Measurements from ENCODE around the gene DHDH. TPM values are rescaled to one million over a fixed set of nuclear protein-coding genes. Genes with fewer than 3 reads are reported as not detected.

DHDH gene
- polyA plus RNA-seq, 1 experiment: 0.48 TPM

DNA sequence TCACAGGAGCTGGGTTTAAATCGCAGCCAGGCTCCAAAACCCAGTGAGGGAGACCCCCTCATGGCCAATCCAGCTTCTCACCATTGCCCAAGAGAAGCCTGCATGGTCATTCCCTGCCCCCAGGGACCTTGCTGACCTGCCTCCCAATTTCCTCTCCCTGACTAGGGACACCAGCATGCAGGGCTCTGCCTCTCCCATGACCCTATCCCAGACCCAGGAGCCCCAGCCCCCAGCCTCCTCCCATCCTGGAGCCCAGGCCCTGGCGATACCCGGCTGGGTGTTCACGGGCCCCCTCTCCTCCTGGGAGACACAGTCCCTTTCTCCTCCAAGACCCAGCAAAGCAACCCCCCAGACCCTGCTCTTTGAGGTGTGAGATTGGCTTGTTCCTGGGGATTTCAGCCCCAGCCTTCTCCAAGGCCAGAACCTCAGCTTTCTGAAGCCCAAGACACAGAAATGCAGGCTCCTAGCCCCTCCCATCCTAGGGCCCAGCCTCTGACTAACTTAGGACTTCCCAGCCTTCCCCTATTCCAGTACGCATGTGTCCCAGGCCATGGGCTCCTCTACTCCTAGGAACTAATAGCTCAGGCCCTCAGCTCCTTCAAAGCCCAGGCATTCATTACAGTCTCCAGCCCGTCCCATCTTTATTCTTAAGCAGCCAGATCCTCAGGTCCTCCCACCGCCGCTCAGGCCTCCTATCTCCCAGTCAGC lies 58.5 kb downstream of the DHDH start:
- TF ChIP-seq, protein P1, sequence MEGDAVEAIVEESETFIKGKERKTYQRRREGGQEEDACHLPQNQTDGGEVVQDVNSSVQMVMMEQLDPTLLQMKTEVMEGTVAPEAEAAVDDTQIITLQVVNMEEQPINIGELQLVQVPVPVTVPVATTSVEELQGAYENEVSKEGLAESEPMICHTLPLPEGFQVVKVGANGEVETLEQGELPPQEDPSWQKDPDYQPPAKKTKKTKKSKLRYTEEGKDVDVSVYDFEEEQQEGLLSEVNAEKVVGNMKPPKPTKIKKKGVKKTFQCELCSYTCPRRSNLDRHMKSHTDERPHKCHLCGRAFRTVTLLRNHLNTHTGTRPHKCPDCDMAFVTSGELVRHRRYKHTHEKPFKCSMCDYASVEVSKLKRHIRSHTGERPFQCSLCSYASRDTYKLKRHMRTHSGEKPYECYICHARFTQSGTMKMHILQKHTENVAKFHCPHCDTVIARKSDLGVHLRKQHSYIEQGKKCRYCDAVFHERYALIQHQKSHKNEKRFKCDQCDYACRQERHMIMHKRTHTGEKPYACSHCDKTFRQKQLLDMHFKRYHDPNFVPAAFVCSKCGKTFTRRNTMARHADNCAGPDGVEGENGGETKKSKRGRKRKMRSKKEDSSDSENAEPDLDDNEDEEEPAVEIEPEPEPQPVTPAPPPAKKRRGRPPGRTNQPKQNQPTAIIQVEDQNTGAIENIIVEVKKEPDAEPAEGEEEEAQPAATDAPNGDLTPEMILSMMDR (IDR thresholded peaks at IDR 0.05; ENCODE audit: low read depth, low read length): no peak
- Histone ChIP-seq H3K27me3 (ENCODE audit: control insufficient read depth, insufficient read depth, low read length) (no peaks in the 10 kb centered on the region), H3K9me3 (ENCODE audit: control insufficient read depth, insufficient read depth, low read length) (no peaks in the 10 kb centered on the region), H3K4me3 (ENCODE audit: low read depth, low read length) (peak overlapping the region; percentile 96), H3K27ac (ENCODE audit: low read depth, low read length) (peak overlapping the region; percentile 68)
- POLR2A ChIA-PET: interaction anchor here (0.5 to 3.0 kb wide), 8 partner anchors 13 to 119 kb away, joined by 3 to 22 read pairs (median 8); partner anchors contain the start of genes FTL and PPP1R15A
- DNase-seq (ENCODE audit: low read depth, low spot score): peak; percentile 62
- CTCF ChIA-PET: interaction anchor here (0.5 to 3.0 kb wide), 11 partner anchors 9 to 204 kb away, joined by 3 to 61 read pairs (median 4); no protein-coding TSS in a partner anchor

DNA sequence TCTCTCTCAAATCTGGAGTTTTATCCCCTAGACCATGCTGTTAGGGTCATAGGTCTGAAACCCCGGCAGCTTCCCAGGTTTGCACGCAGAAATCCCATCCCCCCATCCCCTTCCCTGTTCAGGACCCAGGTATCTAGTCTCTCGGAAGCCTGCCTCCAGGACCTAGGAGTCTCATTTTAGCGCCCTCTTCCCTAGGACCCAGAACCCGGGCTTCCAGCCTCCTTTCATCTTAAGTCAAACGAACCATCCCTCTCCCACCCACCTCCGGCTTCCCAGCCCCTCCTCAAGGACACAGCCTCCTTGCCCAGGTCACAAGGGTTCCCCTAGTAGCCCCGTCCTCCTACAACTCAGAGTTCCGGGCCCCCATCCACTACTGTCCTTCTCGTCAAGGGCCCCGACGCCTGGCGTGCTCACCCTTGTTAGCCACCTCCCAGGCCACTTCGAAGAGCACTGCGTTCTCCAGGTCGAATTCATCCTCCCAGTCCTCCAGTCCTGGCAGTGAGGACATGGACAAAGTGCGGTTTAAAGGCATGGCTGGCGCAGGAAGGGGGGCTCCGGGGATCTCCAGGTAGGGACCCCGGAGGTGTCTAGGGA lies 59.2 kb downstream of the DHDH start:
- H3K4me3 ChIP-seq (ENCODE audit: low read depth, low read length): peak overlapping the region; percentile 96
- DNase-seq (ENCODE audit: low read depth, low spot score): no peak
- POLR2A ChIA-PET: interaction anchor here (0.7 to 3.0 kb wide), 17 partner anchors 9 to 373 kb away, joined by 3 to 22 read pairs (median 4); partner anchors contain the start of genes CGB7, FTL, LIN7B and PPP1R15A
- H3K9me3 ChIP-seq (ENCODE audit: control insufficient read depth, insufficient read depth, low read length): no peaks in the 10 kb centered on the region
- H3K27me3 ChIP-seq (ENCODE audit: control insufficient read depth, insufficient read depth, low read length): no peaks in the 10 kb centered on the region
- H3K27ac ChIP-seq (ENCODE audit: low read depth, low read length): peak overlapping the region; percentile 68
- TF ChIP-seq, protein P1 (IDR thresholded peaks at IDR 0.05; ENCODE audit: low read depth, low read length): no peak
- CTCF ChIA-PET: interaction anchor here (0.5 to 3.0 kb wide), 19 partner anchors 9 to 197 kb away, joined by 3 to 61 read pairs (median 5); partner anchors contain the start of genes BCAT2 and CGB7

DNA sequence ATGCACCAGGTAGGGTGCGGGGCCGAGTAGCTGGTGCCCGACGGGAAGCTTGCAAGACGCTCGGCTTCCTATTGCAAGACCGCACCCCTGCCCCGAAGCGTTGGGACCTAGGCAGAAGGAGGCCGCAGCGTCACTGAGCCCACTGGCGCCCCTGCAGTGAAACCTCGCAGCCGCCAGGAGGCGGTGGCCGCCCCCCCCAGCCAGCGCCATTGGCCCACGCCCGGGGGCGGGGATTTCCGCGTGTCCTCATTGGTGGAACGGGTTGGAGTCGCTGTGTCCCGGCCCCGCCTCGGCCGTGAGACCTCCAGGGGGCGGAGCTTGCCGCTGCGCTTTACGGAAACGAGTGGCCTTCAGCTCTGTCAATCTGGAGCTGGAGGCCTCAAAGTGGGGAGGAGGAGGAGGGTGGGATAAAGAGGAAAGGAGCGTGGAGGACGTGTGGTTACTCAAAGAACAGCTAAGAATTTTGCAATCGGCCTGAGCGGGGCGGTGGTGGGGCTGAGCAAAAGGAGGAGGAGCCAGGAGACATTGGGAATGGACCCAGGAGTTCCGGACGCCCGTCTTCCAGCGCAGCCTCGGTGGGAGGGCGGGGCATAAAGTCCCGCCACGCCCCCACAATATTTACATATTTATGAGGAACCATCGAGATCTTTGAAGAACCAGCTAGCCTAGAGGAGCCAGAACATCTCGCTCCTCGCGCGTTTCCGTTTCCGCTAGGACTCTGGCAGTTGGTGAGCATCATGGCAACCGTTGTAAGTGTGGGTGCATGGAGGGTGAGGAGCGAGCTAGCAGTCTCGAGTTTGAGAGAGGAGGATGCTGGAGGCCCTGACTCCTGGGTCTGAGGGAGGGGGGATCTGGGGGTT lies 59.9 kb downstream of the DHDH start, which contains the start of the genes GYS1 and RUVBL2:
TSS of gene GYS1 (minus strand) at position 135 of the 860 bp plus-strand sequence. CDS start 197 bp downstream, outside the sequence.
TSS of gene RUVBL2 (plus strand) at position 713 of the 860 bp plus-strand sequence. CDS start at position 738, 25 bp downstream.
- DNase-seq (ENCODE audit: low read depth, low spot score): peak; percentile 99
- H3K9me3 ChIP-seq (ENCODE audit: control insufficient read depth, insufficient read depth, low read length): no peaks in the 10 kb centered on the region
- TF ChIP-seq, protein P1 (IDR thresholded peaks at IDR 0.05; ENCODE audit: low read depth, low read length): peak; percentile 88
- CTCF ChIA-PET: interaction anchor here (0.5 to 3.0 kb wide), 45 partner anchors 8 to 415 kb away, joined by 3 to 61 read pairs (median 4); partner anchors contain the start of genes BCAT2, CGB7 and LHB
- peak within 1 kb of the TSS; percentile 68 for H3K27ac ChIP-seq (ENCODE audit: low read depth, low read length)
- POLR2A ChIA-PET: interaction anchor here (0.6 to 3.0 kb wide), 18 partner anchors 8 to 375 kb away, joined by 3 to 22 read pairs (median 4); partner anchors contain the start of genes CGB7, FTL, LIN7B and PPP1R15A
- H3K27me3 ChIP-seq (ENCODE audit: control insufficient read depth, insufficient read depth, low read length): no peaks in the 10 kb centered on the region
- H3K4me3 ChIP-seq (ENCODE audit: low read depth, low read length): peak within 1 kb of the TSS; percentile 96

DNA sequence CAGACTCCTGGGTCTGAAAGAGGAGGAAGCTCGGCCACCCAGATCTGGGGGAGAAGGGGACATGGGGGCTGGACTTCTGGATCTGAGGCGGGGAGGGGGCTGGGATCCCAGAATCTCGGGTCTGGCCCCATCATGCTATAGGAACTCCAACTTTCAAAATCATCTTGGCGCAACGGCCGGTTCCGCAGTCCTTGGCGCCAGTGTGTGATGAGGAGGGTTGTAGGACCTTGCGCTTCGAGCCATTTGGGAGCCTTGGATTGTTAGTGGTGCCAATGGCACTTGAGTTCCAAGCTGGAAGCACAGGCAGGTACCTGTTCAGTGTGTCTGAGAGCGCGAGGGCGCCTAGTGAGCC lies 60.5 kb downstream of the DHDH start:
- ChIA-PET POLR2A (interaction anchor here (0.7 to 3.0 kb wide), 9 partner anchors 15 to 375 kb away, joined by 3 to 22 read pairs (median 4); partner anchors contain the start of genes FTL, PPP1R15A, RPL18 and SPHK2), CTCF (interaction anchor here (0.6 to 3.0 kb wide), 25 partner anchors 8 to 268 kb away, joined by 3 to 61 read pairs (median 7); partner anchors contain the start of genes CGB7 and LHB)
- Histone ChIP-seq H3K27ac (ENCODE audit: low read depth, low read length) (peak overlapping the region; percentile 34), H3K27me3 (ENCODE audit: control insufficient read depth, insufficient read depth, low read length) (no peaks in the 10 kb centered on the region), H3K4me3 (ENCODE audit: low read depth, low read length) (peak overlapping the region; percentile 95), H3K9me3 (ENCODE audit: control insufficient read depth, insufficient read depth, low read length) (no peaks in the 10 kb centered on the region)
- TF ChIP-seq, protein P1 (IDR thresholded peaks at IDR 0.05; ENCODE audit: low read depth, low read length): no peak
- DNase-seq (ENCODE audit: low read depth, low spot score): no peak

Small RNA genes within 50 kb of the gene (small RNA-seq; reads per million reads assigned to genes)
- gene AC026803.1 (ENCODE audit: insufficient read length, low read depth): not detected

Other genes starting within 250 kb of the DHDH start
- gene FUT2, start 237.7 kb upstream of the DHDH start, polyA plus RNA-seq (2011; rRNA removed): not detected in 2 replicates
- gene MAMSTR, start 214.0 kb upstream of the DHDH start, polyA plus RNA-seq (2011; rRNA removed): 0.58 and 0.68 TPM in 2 replicates
- 0.32 and 0.61 TPM in 2 replicates for gene RASIP1, start 193.1 kb upstream of the DHDH start, polyA plus RNA-seq (2011; rRNA removed)
- gene IZUMO1, start 186.8 kb upstream of the DHDH start, polyA plus RNA-seq (2011; rRNA removed): not detected in 2 replicates
- 0.02 and 0.07 TPM in 2 replicates for gene FUT1, start 181.1 kb upstream of the DHDH start, polyA plus RNA-seq (2011; rRNA removed)
- not detected in 2 replicates for gene FGF21, start 178.2 kb upstream of the DHDH start, polyA plus RNA-seq (2011; rRNA removed)
- 23.3 and 31.8 TPM in 2 replicates for gene BCAT2, start 122.7 kb upstream of the DHDH start, polyA plus RNA-seq (2011; rRNA removed)
- 2.3 and 3.6 TPM in 2 replicates for gene HSD17B14, start 97.2 kb upstream of the DHDH start, polyA plus RNA-seq (2011; rRNA removed)
- 7.1 and 11.9 TPM in 2 replicates for gene PLEKHA4, start 65.1 kb upstream of the DHDH start, polyA plus RNA-seq (2011; rRNA removed)
- 36.5 and 37.2 TPM in 2 replicates for gene PPP1R15A, start 61.3 kb upstream of the DHDH start, polyA plus RNA-seq (2011; rRNA removed)
- gene TULP2, start 35.0 kb upstream of the DHDH start, polyA plus RNA-seq (2011; rRNA removed): 0.20 and 0.25 TPM in 2 replicates
- gene NUCB1, start 33.4 kb upstream of the DHDH start, polyA plus RNA-seq (2011; rRNA removed): 123 and 130 TPM in 2 replicates
- 110 and 147 TPM in 2 replicates for gene BAX, start 21.2 kb downstream of the DHDH start, polyA plus RNA-seq (2011; rRNA removed)
- 3,644 and 5,326 TPM in 2 replicates for gene FTL, start 31.6 kb downstream of the DHDH start, polyA plus RNA-seq (2011; rRNA removed)
- gene GYS1, start 59.6 kb downstream of the DHDH start, polyA plus RNA-seq (2011; rRNA removed): 19.5 and 24.1 TPM in 2 replicates
- gene RUVBL2, start 60.2 kb downstream of the DHDH start, polyA plus RNA-seq (2011; rRNA removed): 107 and 131 TPM in 2 replicates
- gene LHB, start 83.4 kb downstream of the DHDH start, polyA plus RNA-seq (2011; rRNA removed): 0.31 TPM in 1 of 2 replicates, not detected in the other
- not detected in 2 replicates for gene CGB3, start 90.6 kb downstream of the DHDH start, polyA plus RNA-seq (2011; rRNA removed)
- not detected in 2 replicates for gene CGB2, start 98.2 kb downstream of the DHDH start, polyA plus RNA-seq (2011; rRNA removed)
- not detected in 2 replicates for gene CGB1, start 103.2 kb downstream of the DHDH start, polyA plus RNA-seq (2011; rRNA removed)
- gene CGB5, start 110.1 kb downstream of the DHDH start, polyA plus RNA-seq (2011; rRNA removed): not detected in 2 replicates
- gene CGB8, start 115.4 kb downstream of the DHDH start, polyA plus RNA-seq (2011; rRNA removed): not detected in 2 replicates
- 0.42 and 0.87 TPM in 2 replicates for gene CGB7, start 124.0 kb downstream of the DHDH start, polyA plus RNA-seq (2011; rRNA removed)
- 0.09 and 0.30 TPM in 2 replicates for gene NTF4, start 131.1 kb downstream of the DHDH start, polyA plus RNA-seq (2011; rRNA removed)
- gene KCNA7, start 139.0 kb downstream of the DHDH start, polyA plus RNA-seq (2011; rRNA removed): not detected in 2 replicates
- gene SNRNP70, start 151.8 kb downstream of the DHDH start, polyA plus RNA-seq (2011; rRNA removed): 117 and 149 TPM in 2 replicates
- gene LIN7B, start 180.7 kb downstream of the DHDH start, polyA plus RNA-seq (2011; rRNA removed): 4.2 and 4.9 TPM in 2 replicates
- gene C19orf73, start 185.4 kb downstream of the DHDH start, polyA plus RNA-seq (2011; rRNA removed): 0.36 and 0.50 TPM in 2 replicates
- 0.52 and 0.63 TPM in 2 replicates for gene PPFIA3, start 185.8 kb downstream of the DHDH start, polyA plus RNA-seq (2011; rRNA removed)
- gene HRC, start 221.7 kb downstream of the DHDH start, polyA plus RNA-seq (2011; rRNA removed): 0.06 TPM in 1 of 2 replicates, not detected in the other
- gene TRPM4, start 224.1 kb downstream of the DHDH start, polyA plus RNA-seq (2011; rRNA removed): 4.3 and 6.3 TPM in 2 replicates

Measured in AG04450 (cell line).